GM10266 (cell line): Measurements from ENCODE around the gene IDUA.

Source experiments
- DNase-seq: peaks from one replicate; pipeline ENCODE4 v3.0.0; 2012; ENCODE audit errors: extremely low spot score
- CTCF ChIP-seq: IDR thresholded peaks from 2 replicates; pipeline ENCODE4 v1.5.1; 2012; ENCODE audit warnings: mild to moderate bottlenecking, low read depth; ENCODE audit not compliant: control insufficient read depth, insufficient read depth; ENCODE audit errors: missing control alignments

IDUA gene

GRCh38 chr4:992297-993110 lies 5.7 kb downstream of the IDUA start:
- TF ChIP-seq CTCF, result no peak
- DNase-seq, result no peak

- no peak for DNase-seq
- TF ChIP-seq CTCF, result no peak
Measured at GRCh38 chr4:993111-994029, 6.5 kb downstream of the IDUA start, which contains the start of gene SLC26A1. Gene SLC26A1 (minus strand): TSS chr4:993404. CDS start chr4:991703, 1,701 bp downstream.

- no peak for DNase-seq
- no peak for TF ChIP-seq CTCF
Measured at GRCh38 chr4:995311-996026, 8.6 kb downstream of the IDUA start.

- no peak for TF ChIP-seq CTCF
- no peak for DNase-seq
Measured at GRCh38 chr4:996030-996996, 9.5 kb downstream of the IDUA start.

GRCh38 chr4:996997-997374 lies 10.1 kb downstream of the IDUA start:
- no peak for DNase-seq
- TF ChIP-seq CTCF, result no peak

- TF ChIP-seq CTCF, result no peak
- DNase-seq, result no peak
Measured at GRCh38 chr4:997375-998071, 10.7 kb downstream of the IDUA start.
